HG03571 (cell line): Measurements from ENCODE around the gene LONP1.
"Not testable (repeated sequence)": the region's sequence is repeated elsewhere in the genome, so short reads cannot be mapped to it uniquely, and the experiment has no call there.

Experiments
- ATAC-seq: cut with Tn5 transposase; IDR thresholded peaks from one replicate; pipeline ENCODE4 v1.9.1; 2021; ENCODE audit not compliant: unreplicated experiment

LONP1 gene

GRCh38 chr19:5714816-5715215, 5.1 kb downstream of the LONP1 start:
- no peak for ATAC-seq

DNA sequence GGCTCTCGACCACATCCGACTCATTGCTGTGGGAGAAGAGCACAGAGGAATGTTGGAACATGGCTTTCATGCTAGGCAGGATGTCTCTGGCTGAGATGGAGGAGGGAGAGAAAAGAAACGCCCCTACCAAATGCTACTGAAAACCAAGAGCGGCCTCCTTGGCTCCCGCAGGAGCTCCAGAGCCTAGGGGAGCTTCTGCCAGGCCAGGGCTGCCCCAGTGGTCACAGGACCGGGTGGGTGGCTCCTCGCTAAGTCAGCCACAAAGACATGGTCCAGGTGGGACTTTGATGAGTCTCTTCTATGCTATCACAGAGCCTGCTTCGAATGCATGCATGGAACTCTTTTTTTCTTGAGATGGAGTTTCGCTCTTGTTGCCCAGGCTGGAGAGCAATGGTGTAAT, 6.7 kb downstream of the LONP1 start:
- ATAC-seq: no peak

DNA sequence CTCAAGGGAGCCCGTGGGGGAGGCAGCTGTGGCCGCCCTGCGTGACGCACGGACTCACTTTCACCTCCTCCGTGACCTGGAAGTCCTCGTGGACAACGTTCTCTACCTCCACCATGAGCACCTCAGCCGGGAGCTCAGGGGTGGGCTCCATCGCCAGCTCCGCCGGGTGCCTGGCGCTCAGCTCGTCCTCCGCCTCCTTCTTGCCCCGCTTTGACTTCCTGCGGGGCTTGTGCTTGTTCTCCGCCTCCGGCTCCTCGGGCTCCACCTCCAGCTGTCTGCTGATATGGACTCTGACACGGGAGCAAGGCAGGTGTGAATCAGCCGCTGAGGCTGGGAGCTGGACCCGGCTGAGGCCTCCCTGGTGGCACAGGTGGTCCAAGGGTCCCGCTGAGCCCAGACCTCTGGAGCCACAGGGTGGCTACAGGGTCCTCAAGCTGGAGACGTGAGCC, 8.2 kb downstream of the LONP1 start:
- no peak for ATAC-seq

DNA sequence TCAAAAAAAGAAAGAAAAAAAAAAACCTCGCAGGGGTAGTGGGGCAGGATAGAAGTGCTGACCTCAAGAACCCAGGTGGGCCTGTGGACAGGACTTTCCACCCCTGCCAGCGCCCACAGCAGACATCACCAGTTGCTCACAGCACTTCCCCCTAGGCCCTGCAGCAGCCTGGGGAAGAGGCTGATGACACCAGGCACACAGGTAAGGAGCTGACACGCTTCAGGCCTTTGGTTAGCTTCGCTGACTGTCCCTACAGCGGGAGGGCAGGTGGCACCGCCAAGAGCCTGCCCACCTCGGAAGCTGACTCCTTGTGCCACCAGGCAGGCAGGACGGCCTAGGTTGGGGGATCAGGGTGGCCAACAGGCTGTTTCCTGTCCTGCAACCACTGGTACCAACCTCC, 8.9 kb downstream of the LONP1 start:
- no peak for ATAC-seq

GRCh38 chr19:5707576-5708575, 12.1 kb downstream of the LONP1 start:
- ATAC-seq: no peak

DNA sequence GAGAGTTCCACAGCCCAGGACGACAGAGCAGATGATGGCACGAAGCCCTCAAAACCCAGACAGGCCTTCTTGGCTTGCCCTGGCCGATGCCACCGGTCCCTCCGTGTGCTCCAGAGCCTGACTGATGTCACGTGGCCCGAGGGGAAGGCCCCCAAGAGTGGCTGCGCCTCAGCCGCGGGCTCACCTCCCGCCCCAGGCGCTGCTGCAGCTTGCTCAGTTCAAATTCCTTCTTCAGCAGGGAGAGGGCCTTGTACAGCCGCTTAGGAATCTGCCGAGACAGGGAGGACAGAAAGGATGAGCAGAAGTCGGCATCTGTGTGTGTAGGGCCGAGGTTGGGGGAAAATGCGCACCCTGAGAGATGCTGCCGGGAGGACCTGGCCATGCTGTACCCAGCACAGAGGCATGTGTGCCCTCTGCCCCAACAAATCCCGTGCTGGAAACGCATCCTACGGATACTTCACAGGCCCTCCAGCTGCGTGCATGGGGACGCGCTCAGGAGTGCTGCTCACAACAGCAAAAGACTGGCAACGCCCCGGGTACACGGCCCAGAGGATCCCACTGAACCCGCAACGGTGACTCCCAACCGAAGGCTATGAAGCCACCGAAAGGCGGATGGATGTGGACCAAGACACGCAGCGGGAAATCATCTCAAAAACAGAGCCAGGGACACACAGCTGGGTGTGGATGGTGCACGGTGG, 12.9 kb downstream of the LONP1 start:
- ATAC-seq: no peak

DNA sequence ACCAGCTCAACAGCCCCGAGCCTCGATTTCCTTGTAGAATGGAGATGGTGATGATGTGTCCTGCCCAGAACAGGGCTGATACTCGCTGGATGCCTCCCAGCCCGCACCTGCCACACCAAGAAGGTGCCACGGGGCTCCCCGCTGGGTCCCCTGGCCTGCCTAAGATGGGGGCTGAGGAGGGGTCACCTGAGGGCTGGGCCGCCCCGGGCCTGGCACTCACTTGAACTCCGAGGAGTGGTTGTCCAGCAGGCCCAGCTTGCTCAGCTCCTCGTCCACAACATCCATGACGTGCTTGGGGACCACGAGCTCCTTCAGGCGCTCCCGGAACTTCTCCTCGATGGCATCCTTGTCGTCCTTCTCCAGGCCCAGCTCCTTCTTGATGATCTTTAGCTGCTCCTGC, 14.4 kb downstream of the LONP1 start:
- ATAC-seq: no peak

DNA sequence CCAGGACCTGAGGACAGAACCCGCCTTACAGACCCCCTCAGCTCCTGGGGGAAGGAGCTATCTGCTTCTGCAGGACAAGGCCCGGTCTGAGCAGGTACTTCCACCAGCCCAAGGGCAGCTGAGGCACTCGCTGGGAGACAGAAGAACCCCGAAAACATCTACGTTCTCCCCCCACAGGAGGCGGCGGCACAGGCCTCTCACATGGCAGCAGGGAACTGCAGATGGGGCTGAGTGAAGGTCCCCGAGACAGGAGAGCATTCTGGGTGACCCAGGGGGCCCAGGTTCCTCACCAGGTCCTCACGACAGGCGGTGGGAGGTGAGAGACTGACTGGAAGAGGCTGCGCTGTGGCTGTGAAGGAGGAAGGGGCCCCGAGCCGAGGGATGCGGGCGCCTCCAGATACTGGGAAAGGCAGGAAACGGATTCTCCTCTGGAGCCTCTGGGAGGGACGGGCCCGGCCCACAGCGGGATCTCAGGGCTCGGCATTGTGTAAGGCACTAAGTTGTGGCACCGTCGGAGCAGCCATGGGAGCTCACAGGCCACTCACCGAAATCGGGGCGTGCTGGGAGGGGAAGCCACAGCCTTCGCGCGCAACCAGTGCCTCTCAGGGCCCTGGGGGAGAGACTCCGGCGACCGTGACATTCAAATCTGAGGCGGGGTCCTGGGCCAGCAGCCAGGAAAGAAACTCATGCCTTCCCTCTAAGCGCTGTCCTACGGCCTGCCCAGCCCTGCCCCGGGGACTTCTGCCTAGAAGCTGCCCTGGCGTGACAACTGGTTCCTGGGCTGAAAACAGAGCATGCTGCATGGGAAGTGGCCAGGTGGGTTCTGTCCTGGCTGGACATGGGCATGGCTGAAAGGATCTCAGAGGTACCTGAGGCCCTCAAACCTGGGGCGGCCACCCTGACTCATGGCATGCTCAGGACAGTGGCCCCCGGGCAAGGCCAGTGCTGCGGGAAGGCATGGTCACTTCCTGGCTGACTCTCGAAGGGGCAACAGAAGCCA, 15.8 kb downstream of the LONP1 start:
- ATAC-seq: no peak

DNA sequence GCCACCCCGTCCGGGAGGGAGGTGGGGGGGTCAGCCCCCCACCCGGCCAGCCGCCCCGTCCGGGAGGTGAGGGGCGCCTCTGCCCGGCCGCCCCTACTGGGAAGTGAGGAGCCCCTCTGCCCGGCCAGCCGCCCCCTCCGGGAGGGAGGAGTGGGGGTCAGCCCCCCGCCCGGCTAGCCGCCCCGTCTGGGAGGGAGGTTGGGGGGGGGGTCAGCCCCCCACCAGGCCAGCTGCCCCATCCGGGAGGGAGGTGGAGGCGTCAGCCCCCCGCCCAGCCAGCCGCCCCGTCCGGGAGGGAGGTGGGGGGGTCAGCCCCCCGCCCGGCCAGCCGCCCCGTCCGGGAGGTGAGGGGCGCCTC, 17.9 kb downstream of the LONP1 start:
- ATAC-seq: not testable (repeated sequence)

DNA sequence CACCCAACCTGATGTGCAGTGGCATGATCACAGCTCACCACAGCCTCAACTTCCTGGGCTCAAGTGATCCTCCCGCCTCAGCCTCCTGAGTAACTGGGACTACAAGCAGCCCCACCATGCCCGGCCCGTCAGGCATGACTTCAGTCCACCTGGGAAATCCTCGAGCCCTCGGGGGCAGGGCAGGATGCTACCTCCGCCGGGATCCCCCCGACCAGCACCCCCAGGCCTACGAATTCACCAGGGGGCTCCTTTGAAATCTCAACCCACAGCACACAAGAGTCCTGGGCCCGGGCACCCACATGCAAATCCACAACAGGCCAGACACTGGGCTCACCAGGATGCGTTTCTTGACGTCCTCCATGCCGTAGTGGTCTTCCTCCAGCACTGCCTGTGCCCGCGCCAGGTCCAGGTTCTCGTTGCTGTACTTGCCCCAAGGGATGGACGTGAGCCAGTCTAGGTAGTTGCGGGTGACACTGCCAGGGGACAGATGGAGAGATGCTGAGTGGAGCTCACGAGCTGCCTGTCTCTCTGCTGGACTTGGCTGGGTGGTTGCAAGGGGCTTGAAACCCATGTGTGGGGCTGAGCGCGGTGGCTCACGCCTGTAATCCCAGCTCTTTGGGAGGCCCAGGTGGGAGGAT, 19.4 kb downstream of the LONP1 start:
- ATAC-seq: no peak

- no peak for ATAC-seq
Measured at GRCh38 chr19:5698635-5699422, 21.1 kb downstream of the LONP1 start.

DNA sequence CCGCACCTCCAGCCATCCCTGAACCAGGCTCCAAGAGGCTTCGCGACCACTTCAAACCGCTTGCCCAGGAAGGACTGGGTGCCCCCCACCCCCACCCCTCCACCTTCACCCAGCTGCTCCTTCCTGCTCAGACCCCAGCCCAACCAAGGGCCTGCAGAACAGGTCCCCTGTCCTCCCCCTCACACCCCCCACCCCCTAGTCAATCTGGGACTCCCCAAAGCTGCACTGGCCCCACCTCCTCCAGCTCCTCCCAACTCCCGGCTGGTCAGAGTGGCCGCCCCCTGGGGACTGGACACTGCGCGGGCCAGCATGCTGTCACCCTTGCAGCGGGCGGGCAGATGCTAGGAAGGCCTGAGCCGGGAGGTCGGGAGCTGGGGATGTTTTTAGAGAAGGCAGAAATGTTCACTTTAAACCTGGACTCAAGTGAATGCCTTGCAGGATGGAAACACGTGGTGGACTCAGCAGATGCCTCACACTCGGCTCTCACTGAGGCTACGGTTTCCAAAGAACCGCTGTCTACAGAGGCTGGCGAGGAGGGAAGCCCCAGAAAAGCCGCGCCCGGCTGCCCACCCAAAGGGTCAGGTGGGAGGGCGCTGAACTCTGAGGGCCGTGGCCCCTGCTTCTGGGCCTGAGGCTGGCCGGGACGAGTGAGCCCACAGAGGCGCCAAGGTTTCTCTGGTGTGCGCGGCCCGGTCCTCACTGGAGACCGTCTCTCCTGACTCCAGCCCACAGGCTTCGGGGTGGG, 21.9 kb downstream of the LONP1 start:
- no peak for ATAC-seq

- ATAC-seq: no peak
Measured at GRCh38 chr19:5697022-5697889, 22.7 kb downstream of the LONP1 start.

GRCh38 chr19:5696196-5697021, 23.5 kb downstream of the LONP1 start:
- ATAC-seq: no peak

GRCh38 chr19:5695649-5696195, 24.2 kb downstream of the LONP1 start:
- no peak for ATAC-seq

DNA sequence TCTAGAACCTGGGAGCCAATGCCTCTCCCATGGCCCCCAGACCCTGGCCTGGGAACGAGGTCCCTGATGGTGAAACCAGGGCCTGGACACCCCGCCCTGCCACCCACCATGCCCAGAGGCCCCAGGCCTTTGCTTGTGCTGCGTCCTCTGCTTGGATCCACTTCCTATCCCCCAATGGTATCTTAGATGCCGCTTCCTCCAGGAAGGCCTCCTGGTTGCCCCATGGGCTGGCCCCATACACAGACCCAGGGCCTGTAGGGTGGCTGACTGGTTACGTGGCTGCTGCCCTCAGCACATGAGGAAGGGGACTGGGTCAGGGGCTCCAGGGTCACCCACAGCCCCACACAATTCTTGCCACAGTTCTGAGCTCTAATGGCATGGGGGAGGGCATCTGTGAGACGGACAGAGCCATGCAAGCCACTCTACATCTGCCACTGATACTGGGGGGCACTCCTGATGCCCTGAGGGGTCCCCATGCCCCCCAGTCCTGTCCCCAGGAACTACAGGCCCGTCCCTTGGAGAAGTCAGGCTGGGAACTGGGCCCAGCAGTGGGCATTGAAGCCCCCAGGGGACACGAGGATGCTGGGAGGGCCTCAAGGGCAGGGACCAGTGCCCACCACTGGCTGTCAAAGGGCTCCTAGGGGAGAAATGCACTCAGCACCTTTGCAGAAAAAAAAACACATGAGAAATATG, 24.8 kb downstream of the LONP1 start:
- no peak for ATAC-seq
